ENCODE results near the gene UCN2.
"Not testable (repeated sequence)": the region's sequence is repeated elsewhere in the genome, so short reads cannot be mapped to it uniquely, and the experiment has no call there.

UCN2 gene

GRCh38 chr3:48558493-48559134 lies 5.0 kb downstream of the UCN2 start:
- H3K9me3 ChIP-seq (ENCODE audit: control insufficient read depth in 1 of 2, low read length in 2 of 2): no peaks in the 10 kb centered on the region
- H3K27ac ChIP-seq (ENCODE audit: low read length): no peak overlapping the region
- no peak overlapping the region for H3K4me3 ChIP-seq (ENCODE audit: low read depth in 1 of 2, low read length in 2 of 2)
- H3K27me3 ChIP-seq (ENCODE audit: low read depth, low read length): no peaks in the 10 kb centered on the region
- peaks cover 0 to 1% of the 10 kb centered on the region in 2 donors for H3K36me3 ChIP-seq (ENCODE audit: control insufficient read depth in 1 of 2, insufficient read depth in 2 of 2, low read length in 2 of 2)
- H3K4me1 ChIP-seq (ENCODE audit: control insufficient read depth in 1 of 2, insufficient read depth in 2 of 2, low read length in 2 of 2): peaks cover 12 to 42% of the 10 kb centered on the region in 2 donors

- Histone ChIP-seq H3K9me3 (ENCODE audit: control insufficient read depth in 1 of 2, low read length in 2 of 2) (no peaks in the 10 kb centered on the region), H3K27me3 (ENCODE audit: low read depth, low read length) (no peaks in the 10 kb centered on the region), H3K36me3 (ENCODE audit: control insufficient read depth in 1 of 2, insufficient read depth in 2 of 2, low read length in 2 of 2) (no peaks in the 10 kb centered on the region), H3K4me1 (ENCODE audit: control insufficient read depth in 1 of 2, insufficient read depth in 2 of 2, low read length in 2 of 2) (peaks cover 12 to 42% of the 10 kb centered on the region in 2 donors), H3K27ac (ENCODE audit: low read length) (peak within 1 kb of the TSS; percentile 62), H3K4me3 (ENCODE audit: low read depth in 1 of 2, low read length in 2 of 2) (peak within 1 kb of the TSS; percentile 74 to 86)
Measured at GRCh38 chr3:48556796-48557626, 6.6 kb downstream of the UCN2 start, which contains the start of gene PFKFB4. PFKFB4 (minus strand) TSS chr3:48556803; CDS start chr3:48556777, 26 bp downstream.

- Histone ChIP-seq H3K9me3 (ENCODE audit: control insufficient read depth in 1 of 2, low read length in 2 of 2) (no peaks in the 10 kb centered on the region), H3K27me3 (ENCODE audit: low read depth, low read length) (no peaks in the 10 kb centered on the region), H3K4me3 (ENCODE audit: low read depth in 1 of 2, low read length in 2 of 2) (peak overlapping the region; percentile 42 to 86), H3K4me1 (ENCODE audit: control insufficient read depth in 1 of 2, insufficient read depth in 2 of 2, low read length in 2 of 2) (peaks cover 12 to 39% of the 10 kb centered on the region in 2 donors), H3K27ac (ENCODE audit: low read length) (peak overlapping the region; percentile 62), H3K36me3 (ENCODE audit: control insufficient read depth in 1 of 2, insufficient read depth in 2 of 2, low read length in 2 of 2) (no peaks in the 10 kb centered on the region)
Measured at GRCh38 chr3:48555949-48556795, 7.4 kb downstream of the UCN2 start.

- no peaks in the 10 kb centered on the region for H3K36me3 ChIP-seq (ENCODE audit: control insufficient read depth in 1 of 2, insufficient read depth in 2 of 2, low read length in 2 of 2)
- no peaks in the 10 kb centered on the region for H3K27me3 ChIP-seq (ENCODE audit: low read depth, low read length)
- H3K27ac ChIP-seq (ENCODE audit: low read length): no peak overlapping the region
- H3K9me3 ChIP-seq (ENCODE audit: control insufficient read depth in 1 of 2, low read length in 2 of 2): no peaks in the 10 kb centered on the region
- peaks cover 9 to 32% of the 10 kb centered on the region in 2 donors for H3K4me1 ChIP-seq (ENCODE audit: control insufficient read depth in 1 of 2, insufficient read depth in 2 of 2, low read length in 2 of 2)
- H3K4me3 ChIP-seq (ENCODE audit: low read depth in 1 of 2, low read length in 2 of 2): peak overlapping the region in 1 of 2 donors; percentile 42
Measured at GRCh38 chr3:48555231-48555948, 8.2 kb downstream of the UCN2 start.

GRCh38 chr3:48553886-48554845 lies 9.4 kb downstream of the UCN2 start:
- H3K27ac ChIP-seq (ENCODE audit: low read length): no peak overlapping the region
- no peak overlapping the region for H3K4me3 ChIP-seq (ENCODE audit: low read depth in 1 of 2, low read length in 2 of 2)
- peaks cover 4 to 23% of the 10 kb centered on the region in 2 donors for H3K4me1 ChIP-seq (ENCODE audit: control insufficient read depth in 1 of 2, insufficient read depth in 2 of 2, low read length in 2 of 2)
- no peaks in the 10 kb centered on the region for H3K9me3 ChIP-seq (ENCODE audit: control insufficient read depth in 1 of 2, low read length in 2 of 2)
- H3K36me3 ChIP-seq (ENCODE audit: control insufficient read depth in 1 of 2, insufficient read depth in 2 of 2, low read length in 2 of 2): peaks cover 0 to 4% of the 10 kb centered on the region in 2 donors
- no peaks in the 10 kb centered on the region for H3K27me3 ChIP-seq (ENCODE audit: low read depth, low read length)

- Histone ChIP-seq H3K27ac (ENCODE audit: low read length) (no peak overlapping the region), H3K27me3 (ENCODE audit: low read depth, low read length) (no peaks in the 10 kb centered on the region), H3K4me1 (ENCODE audit: control insufficient read depth in 1 of 2, insufficient read depth in 2 of 2, low read length in 2 of 2) (peaks cover 4 to 22% of the 10 kb centered on the region in 2 donors), H3K9me3 (ENCODE audit: control insufficient read depth in 1 of 2, low read length in 2 of 2) (no peaks in the 10 kb centered on the region), H3K36me3 (ENCODE audit: control insufficient read depth in 1 of 2, insufficient read depth in 2 of 2, low read length in 2 of 2) (peaks cover 0 to 4% of the 10 kb centered on the region in 2 donors), H3K4me3 (ENCODE audit: low read depth in 1 of 2, low read length in 2 of 2) (no peak overlapping the region)
Measured at GRCh38 chr3:48553361-48553760, 10.2 kb downstream of the UCN2 start.

- Histone ChIP-seq H3K9me3 (ENCODE audit: control insufficient read depth in 1 of 2, low read length in 2 of 2) (no peaks in the 10 kb centered on the region), H3K4me1 (ENCODE audit: control insufficient read depth in 1 of 2, insufficient read depth in 2 of 2, low read length in 2 of 2) (peaks cover 4 to 15% of the 10 kb centered on the region in 2 donors), H3K27me3 (ENCODE audit: low read depth, low read length) (no peaks in the 10 kb centered on the region), H3K4me3 (ENCODE audit: low read depth in 1 of 2, low read length in 2 of 2) (no peak overlapping the region), H3K27ac (ENCODE audit: low read length) (no peak overlapping the region), H3K36me3 (ENCODE audit: control insufficient read depth in 1 of 2, insufficient read depth in 2 of 2, low read length in 2 of 2) (peaks cover 0 to 4% of the 10 kb centered on the region in 2 donors)
Measured at GRCh38 chr3:48552111-48552951, 11.2 kb downstream of the UCN2 start.

GRCh38 chr3:48551651-48552050 lies 11.9 kb downstream of the UCN2 start:
- not testable (repeated sequence) for H3K27me3 ChIP-seq (ENCODE audit: low read depth, low read length); H3K9me3 ChIP-seq (ENCODE audit: control insufficient read depth in 1 of 2, low read length in 2 of 2); H3K27ac ChIP-seq (ENCODE audit: low read length); H3K36me3 ChIP-seq (ENCODE audit: control insufficient read depth in 1 of 2, insufficient read depth in 2 of 2, low read length in 2 of 2); H3K4me3 ChIP-seq (ENCODE audit: low read depth in 1 of 2, low read length in 2 of 2)
- peaks cover 4 to 11% of the 10 kb centered on the region in 2 donors for H3K4me1 ChIP-seq (ENCODE audit: control insufficient read depth in 1 of 2, insufficient read depth in 2 of 2, low read length in 2 of 2)
